MM.1S (cell line): ENCODE data around the gene EPN3.

Experiments
- DNase-seq: peaks from one replicate; pipeline ENCODE4 v3.0.0-alpha.2; 2015
- H2AFZ ChIP-seq: fragments of 300-600 bp; sonication (generic); 2 replicates; pipeline ENCODE4 v1.6.0; 2016; ENCODE audit warnings: antibody characterized with exemption, low read length
- H3F3A ChIP-seq: fragments of 300-600 bp; sonication (generic); 2 replicates; pipeline ENCODE4 v1.6.1; 2016; ENCODE audit warnings: mild to moderate bottlenecking, antibody characterized with exemption, low read length, moderate library complexity, mixed read lengths; ENCODE audit not compliant: insufficient read depth
- H3K27ac ChIP-seq: fragments of 300-600 bp; sonication (generic); 2 replicates; pipeline ENCODE4 v1.5.1; 2016; ENCODE audit warnings: mild to moderate bottlenecking, low read length
- H3K27me3 ChIP-seq: fragments of 300-600 bp; sonication (generic); replicated peaks from 2 replicates; pipeline ENCODE4 v1.6.0; 2016; ENCODE audit warnings: low read length; ENCODE audit not compliant: insufficient read depth
- H3K36me3 ChIP-seq: fragments of 300-600 bp; sonication (generic); replicated peaks from 2 replicates; pipeline ENCODE4 v1.6.1; 2016; ENCODE audit warnings: mild to moderate bottlenecking, low read length, mixed read lengths; ENCODE audit not compliant: insufficient read depth
- H3K4me1 ChIP-seq: fragments of 300-600 bp; sonication (generic); 2 replicates; pipeline ENCODE4 v1.6.1; 2016; ENCODE audit warnings: low read length, mixed read lengths
- H3K4me2 ChIP-seq: fragments of 300-600 bp; sonication (generic); 2 replicates; pipeline ENCODE4 v1.6.0; 2016; ENCODE audit warnings: low read depth, low read length
- H3K4me3 ChIP-seq: fragments of 300-600 bp; sonication (generic); 2 replicates; pipeline ENCODE4 v1.5.1; 2016; ENCODE audit warnings: low read length, mixed read lengths
- H3K79me2 ChIP-seq: fragments of 300-600 bp; sonication (generic); 2 replicates; pipeline ENCODE4 v1.6.1; 2016; ENCODE audit warnings: mixed run types, low read length, mixed read lengths
- H3K9ac ChIP-seq: fragments of 300-600 bp; sonication (generic); 2 replicates; pipeline ENCODE4 v1.6.1; 2016; ENCODE audit warnings: low read length, mixed read lengths
- H3K9me2 ChIP-seq: fragments of 300-600 bp; sonication (generic); replicated peaks from 2 replicates; pipeline ENCODE4 v1.6.1; 2016; ENCODE audit warnings: mild to moderate bottlenecking, low read length, mixed read lengths; ENCODE audit not compliant: insufficient read depth
- H3K9me3 ChIP-seq: fragments of 300-600 bp; sonication (generic); replicated peaks from 2 replicates; pipeline ENCODE4 v1.6.1; 2016; ENCODE audit warnings: mild to moderate bottlenecking, low read length, mixed read lengths; ENCODE audit not compliant: insufficient read depth
- H4K20me1 ChIP-seq: fragments of 300-600 bp; sonication (generic); 2 replicates; pipeline ENCODE4 v1.6.1; 2016; ENCODE audit warnings: mild to moderate bottlenecking, low read length, moderate library complexity, mixed read lengths; ENCODE audit not compliant: insufficient read depth
- EZH2 ChIP-seq: fragments of 300-600 bp; sonication (generic); optimal IDR thresholded peaks from 2 replicates; pipeline ENCODE3; 2017; ENCODE audit warnings: low read depth, mild to moderate bottlenecking, antibody characterized with exemption, low read length, mixed read lengths
- EZH2phosphoT487 ChIP-seq: fragments of 300-600 bp; sonication (generic); IDR thresholded peaks from 2 replicates; pipeline ENCODE4 v1.6.1; 2018; ENCODE audit warnings: antibody characterized with exemption, low read length
- TF ChIP-seq, protein P1 (sequence below): fragments of 300-600 bp; sonication (generic); IDR thresholded peaks from 2 replicates; pipeline ENCODE4 v1.5.1; 2016; ENCODE audit warnings: antibody characterized with exemption, low read length, mixed read lengths

Gene EPN3

DNA sequence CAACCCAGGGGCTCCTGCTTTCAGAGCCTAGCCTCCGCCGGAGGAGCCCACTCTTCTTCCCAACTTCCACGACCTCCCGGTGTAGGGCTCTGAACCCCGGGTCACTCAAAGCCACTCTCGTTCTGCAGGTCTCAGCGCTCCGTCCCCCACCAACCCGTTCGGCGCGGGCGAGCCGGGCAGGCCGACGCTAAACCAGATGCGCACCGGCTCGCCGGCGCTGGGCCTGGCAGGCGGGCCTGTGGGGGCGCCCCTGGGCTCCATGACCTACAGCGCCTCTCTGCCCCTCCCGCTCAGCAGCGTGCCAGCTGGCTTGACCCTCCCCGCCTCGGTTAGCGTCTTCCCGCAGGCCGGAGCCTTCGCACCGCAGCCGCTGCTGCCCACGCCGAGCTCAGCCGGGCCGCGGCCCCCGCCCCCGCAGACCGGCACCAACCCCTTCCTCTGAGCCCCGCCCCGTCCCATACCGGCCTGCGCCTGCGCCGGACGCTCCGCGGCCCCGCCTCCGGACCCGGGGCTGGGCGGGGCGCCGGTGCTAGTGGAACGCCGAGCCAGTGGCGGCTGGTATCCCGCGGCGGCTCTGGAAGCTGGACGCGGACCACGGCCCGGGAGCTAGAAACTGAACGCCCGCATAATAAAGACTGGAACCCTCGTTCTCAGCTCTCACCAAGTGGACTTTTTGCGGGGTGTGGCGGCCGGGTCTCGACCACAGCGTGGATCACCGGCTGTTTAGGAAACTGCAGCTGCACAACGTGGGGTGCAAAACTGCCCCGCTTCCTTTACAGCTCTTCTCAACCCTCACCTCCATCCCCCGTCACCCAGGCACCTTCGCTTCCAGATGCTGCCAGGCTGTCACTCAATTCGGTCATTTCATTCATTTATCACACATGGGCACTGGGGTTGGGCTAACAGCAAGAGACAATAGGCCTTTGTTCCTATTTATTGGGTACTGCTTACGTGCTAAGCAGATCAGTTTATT lies 9.5 kb downstream of the EPN3 start:
- no peaks in the 10 kb centered on the region for H3K9me2 ChIP-seq
- H3K4me1 ChIP-seq, result peaks cover 12% of the 10 kb centered on the region
- H3K4me3 ChIP-seq, result peak overlapping the region; percentile 68
- H3K27ac ChIP-seq, result no peak overlapping the region
- H3K4me2 ChIP-seq, result peak overlapping the region; percentile 79
- H3K79me2 ChIP-seq, result no peaks in the 10 kb centered on the region
- peak overlapping the region; percentile 40; the same call in 1 of the 2 replicates for H3K9ac ChIP-seq
- peak; percentile 85 for DNase-seq
- H3F3A ChIP-seq, result no peaks in the 10 kb centered on the region
- H3K27me3 ChIP-seq, result peaks cover 15% of the 10 kb centered on the region
- no peaks in the 10 kb centered on the region for H4K20me1 ChIP-seq
- TF ChIP-seq, protein P1, sequence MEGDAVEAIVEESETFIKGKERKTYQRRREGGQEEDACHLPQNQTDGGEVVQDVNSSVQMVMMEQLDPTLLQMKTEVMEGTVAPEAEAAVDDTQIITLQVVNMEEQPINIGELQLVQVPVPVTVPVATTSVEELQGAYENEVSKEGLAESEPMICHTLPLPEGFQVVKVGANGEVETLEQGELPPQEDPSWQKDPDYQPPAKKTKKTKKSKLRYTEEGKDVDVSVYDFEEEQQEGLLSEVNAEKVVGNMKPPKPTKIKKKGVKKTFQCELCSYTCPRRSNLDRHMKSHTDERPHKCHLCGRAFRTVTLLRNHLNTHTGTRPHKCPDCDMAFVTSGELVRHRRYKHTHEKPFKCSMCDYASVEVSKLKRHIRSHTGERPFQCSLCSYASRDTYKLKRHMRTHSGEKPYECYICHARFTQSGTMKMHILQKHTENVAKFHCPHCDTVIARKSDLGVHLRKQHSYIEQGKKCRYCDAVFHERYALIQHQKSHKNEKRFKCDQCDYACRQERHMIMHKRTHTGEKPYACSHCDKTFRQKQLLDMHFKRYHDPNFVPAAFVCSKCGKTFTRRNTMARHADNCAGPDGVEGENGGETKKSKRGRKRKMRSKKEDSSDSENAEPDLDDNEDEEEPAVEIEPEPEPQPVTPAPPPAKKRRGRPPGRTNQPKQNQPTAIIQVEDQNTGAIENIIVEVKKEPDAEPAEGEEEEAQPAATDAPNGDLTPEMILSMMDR, result peak; percentile 42
- no peak for TF ChIP-seq EZH2phosphoT487
- H3K9me3 ChIP-seq, result no peaks in the 10 kb centered on the region
- no peaks in the 10 kb centered on the region for H3K36me3 ChIP-seq
- peak overlapping the region; percentile 84 for H2AFZ ChIP-seq

DNA sequence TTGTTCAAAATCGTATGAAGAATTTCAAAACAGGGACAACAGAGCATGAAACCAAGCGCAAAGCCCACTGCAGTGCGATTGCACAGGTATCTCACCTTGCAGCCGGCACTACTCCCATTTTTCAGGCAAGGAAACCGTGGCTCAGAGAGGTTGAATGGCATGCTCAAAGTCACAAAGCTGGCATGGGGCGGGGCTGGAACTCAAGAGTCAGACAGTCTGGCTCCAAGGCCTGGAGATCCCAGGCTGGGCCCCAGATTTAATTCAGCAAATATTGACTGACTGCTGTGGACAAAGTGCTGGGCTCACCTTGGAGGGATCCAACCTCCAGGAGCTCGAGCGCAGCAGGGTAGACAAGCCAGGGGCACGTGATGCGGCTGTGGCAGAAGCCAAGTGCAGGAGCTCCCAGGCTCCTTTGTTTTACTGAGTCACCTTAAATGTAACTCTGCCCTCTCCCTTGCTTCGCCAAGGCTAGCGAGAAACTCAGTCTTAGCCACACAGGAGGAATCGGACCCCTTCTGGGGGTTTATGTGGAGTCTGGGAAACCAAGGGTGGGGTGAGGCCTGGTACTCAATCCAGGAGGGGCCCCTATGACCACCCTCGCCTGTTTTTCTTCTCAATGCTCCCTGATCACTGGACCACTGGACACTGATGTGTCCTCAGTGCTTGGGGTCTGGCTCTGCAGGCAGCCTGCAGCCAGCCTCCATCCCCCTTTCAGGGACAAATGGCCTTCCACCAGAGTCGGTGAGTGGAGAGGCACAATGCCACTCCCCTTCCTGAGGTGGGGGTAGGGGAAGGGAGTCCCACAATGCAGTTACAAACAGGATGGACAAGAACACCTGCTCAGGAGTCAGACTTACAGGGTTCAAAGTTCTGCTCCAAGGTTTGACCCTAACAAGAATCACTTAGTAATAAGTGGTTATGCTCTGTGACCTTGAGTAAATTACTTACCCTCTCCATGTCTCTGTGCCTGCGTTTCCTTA lies 10.6 kb downstream of the EPN3 start:
- Histone ChIP-seq H3F3A (no peaks in the 10 kb centered on the region), H3K79me2 (no peaks in the 10 kb centered on the region), H3K9me3 (no peaks in the 10 kb centered on the region), H3K9me2 (no peaks in the 10 kb centered on the region), H3K27me3 (peaks cover 4% of the 10 kb centered on the region), H3K4me3 (no peak overlapping the region; the same call in 1 of the 2 replicates), H2AFZ (peak overlapping the region; percentile 84; the same call in 1 of the 2 replicates), H3K27ac (no peak overlapping the region), H3K4me2 (peak overlapping the region; percentile 79; the same call in 1 of the 2 replicates), H4K20me1 (no peaks in the 10 kb centered on the region), H3K4me1 (peaks cover 17% of the 10 kb centered on the region), H3K36me3 (no peaks in the 10 kb centered on the region), H3K9ac (no peak overlapping the region)
- no peak for DNase-seq
- TF ChIP-seq, protein P1, result no peak
- TF ChIP-seq EZH2phosphoT487 (no peak), EZH2 (no peak)

DNA sequence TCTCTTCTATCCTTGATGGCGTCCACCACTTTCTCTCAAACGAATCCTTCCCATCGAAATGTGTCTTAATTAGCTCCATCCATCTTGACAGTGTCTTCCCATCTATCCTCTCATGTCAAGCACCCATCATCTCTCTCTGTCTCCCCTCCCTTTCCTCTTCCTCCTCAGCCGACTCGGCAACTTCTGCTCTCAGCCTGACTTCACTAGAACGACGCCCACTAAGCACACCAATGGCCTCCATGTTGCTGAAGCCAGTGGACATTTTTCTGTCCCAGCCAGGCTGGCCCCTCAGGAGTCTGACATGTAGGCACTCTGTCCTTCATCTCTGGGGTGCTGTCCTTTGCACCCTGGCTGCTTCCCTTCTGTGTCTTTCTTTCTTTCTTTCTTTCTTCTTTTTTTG lies 12.0 kb downstream of the EPN3 start:
- Histone ChIP-seq H3K27ac (no peak overlapping the region), H3K27me3 (no peaks in the 10 kb centered on the region; the same call in 1 of the 2 replicates), H3K9me3 (no peaks in the 10 kb centered on the region), H4K20me1 (no peaks in the 10 kb centered on the region), H2AFZ (no peak overlapping the region), H3K9me2 (no peaks in the 10 kb centered on the region), H3F3A (no peaks in the 10 kb centered on the region), H3K79me2 (no peaks in the 10 kb centered on the region), H3K4me1 (peaks cover 13% of the 10 kb centered on the region), H3K9ac (no peak overlapping the region), H3K4me2 (no peak overlapping the region), H3K36me3 (no peaks in the 10 kb centered on the region), H3K4me3 (no peak overlapping the region)
- DNase-seq, result no peak
- TF ChIP-seq, protein P1, result no peak
- TF ChIP-seq EZH2 (no peak), EZH2phosphoT487 (no peak)
